Stimulated activated CD8-positive, alpha-beta memory T cell treated with anti-CD3 and anti-CD28 coated beads, Interleukin-7, amount 100 ng/mL, for 4 hours (primary cell): ENCODE data around the gene TIFAB.

Experiments
- DNase-seq, 2 donors: peaks; one replicate each; pipeline ENCODE4 v3.0.0-alpha.2; 2020; ENCODE audit warnings: low read depth in 2 of 2

Gene TIFAB

GRCh38 chr5:135442431-135443160, 9.6 kb downstream of the TIFAB start:
- no peak for DNase-seq

GRCh38 chr5:135441919-135442318, 10.2 kb downstream of the TIFAB start:
- DNase-seq: no peak

- DNase-seq: no peak
These were observed 10.8 kb downstream of the TIFAB start for GRCh38 chr5:135441350-135441831.

- DNase-seq: no peak
These were observed 11.2 kb downstream of the TIFAB start for GRCh38 chr5:135440916-135441315.

GRCh38 chr5:135439231-135440205, 12.6 kb downstream of the TIFAB start:
- DNase-seq: no peak

GRCh38 chr5:135438636-135439221, 13.4 kb downstream of the TIFAB start:
- no peak for DNase-seq

- DNase-seq: no peak
These were observed 14.2 kb downstream of the TIFAB start for GRCh38 chr5:135437796-135438560.

GRCh38 chr5:135437422-135437795, 14.7 kb downstream of the TIFAB start:
- DNase-seq: no peak

GRCh38 chr5:135436951-135437418, 15.2 kb downstream of the TIFAB start:
- no peak for DNase-seq

GRCh38 chr5:135435467-135436330, 16.5 kb downstream of the TIFAB start:
- DNase-seq: no peak

- no peak for DNase-seq
These were observed 17.3 kb downstream of the TIFAB start for GRCh38 chr5:135434591-135435466.

GRCh38 chr5:135433681-135434426, 18.3 kb downstream of the TIFAB start:
- no peak for DNase-seq

- DNase-seq: no peak
These were observed 20.0 kb downstream of the TIFAB start for GRCh38 chr5:135432113-135432512.

GRCh38 chr5:135430135-135430437, 22.1 kb downstream of the TIFAB start:
- DNase-seq: no peak

- DNase-seq: no peak
These were observed 22.6 kb downstream of the TIFAB start for GRCh38 chr5:135429301-135430134.

- DNase-seq: no peak
These were observed 23.6 kb downstream of the TIFAB start for GRCh38 chr5:135428586-135428985.

GRCh38 chr5:135426102-135427082, 25.8 kb downstream of the TIFAB start:
- DNase-seq: no peak
